Stomach smooth muscle (tissue), 2 donors: ENCODE results near the gene IL17RE.
A peak's percentile ranks its signal among the peaks of the same experiment; 100 is the strongest.
"Not testable (repeated sequence)": the region's sequence is repeated elsewhere in the genome, so short reads cannot be mapped to it uniquely, and the experiment has no call there.

Source experiments
- H3K27ac ChIP-seq: one replicate; pipeline ENCODE4 v1.7.0; 2013; ENCODE audit warnings: mild to moderate bottlenecking, low read length, inconsistent platforms
- H3K27me3 ChIP-seq, 2 donors: one replicate each; pipeline ENCODE4 v1.7.0; 2013; ENCODE audit warnings: low read length in 2 of 2; ENCODE audit not compliant: insufficient read depth in 2 of 2, control insufficient read depth in 1 of 2
- H3K36me3 ChIP-seq, 2 donors: one replicate each; pipeline ENCODE4 v1.7.0; 2013; ENCODE audit warnings: low read length in 2 of 2; ENCODE audit not compliant: control insufficient read depth in 2 of 2, insufficient read depth in 2 of 2
- H3K4me1 ChIP-seq: one replicate; pipeline ENCODE4 v1.7.0; 2013; ENCODE audit warnings: low read length; ENCODE audit not compliant: control insufficient read depth, insufficient read depth
- H3K4me3 ChIP-seq, 2 donors: one replicate each; pipeline ENCODE4 v1.7.0; 2013; ENCODE audit warnings: low read length in 2 of 2
- H3K9ac ChIP-seq, 2 donors: one replicate each; pipeline ENCODE4 v1.7.0; 2013; ENCODE audit warnings: low read length in 2 of 2, mild to moderate bottlenecking in 1 of 2
- H3K9me3 ChIP-seq, 2 donors: one replicate each; pipeline ENCODE4 v1.7.0; 2013; ENCODE audit warnings: low read length in 2 of 2; ENCODE audit not compliant: control insufficient read depth in 2 of 2
- donor health status: healthy.
- donor health status: Pancreatic carcinoma.

The IL17RE gene, protein sequence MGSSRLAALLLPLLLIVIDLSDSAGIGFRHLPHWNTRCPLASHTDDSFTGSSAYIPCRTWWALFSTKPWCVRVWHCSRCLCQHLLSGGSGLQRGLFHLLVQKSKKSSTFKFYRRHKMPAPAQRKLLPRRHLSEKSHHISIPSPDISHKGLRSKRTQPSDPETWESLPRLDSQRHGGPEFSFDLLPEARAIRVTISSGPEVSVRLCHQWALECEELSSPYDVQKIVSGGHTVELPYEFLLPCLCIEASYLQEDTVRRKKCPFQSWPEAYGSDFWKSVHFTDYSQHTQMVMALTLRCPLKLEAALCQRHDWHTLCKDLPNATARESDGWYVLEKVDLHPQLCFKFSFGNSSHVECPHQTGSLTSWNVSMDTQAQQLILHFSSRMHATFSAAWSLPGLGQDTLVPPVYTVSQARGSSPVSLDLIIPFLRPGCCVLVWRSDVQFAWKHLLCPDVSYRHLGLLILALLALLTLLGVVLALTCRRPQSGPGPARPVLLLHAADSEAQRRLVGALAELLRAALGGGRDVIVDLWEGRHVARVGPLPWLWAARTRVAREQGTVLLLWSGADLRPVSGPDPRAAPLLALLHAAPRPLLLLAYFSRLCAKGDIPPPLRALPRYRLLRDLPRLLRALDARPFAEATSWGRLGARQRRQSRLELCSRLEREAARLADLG

GRCh38 chr3:9902372-9903237, at the start of gene IL17RE:
Gene IL17RE (plus strand): TSS chr3:9902848. CDS start chr3:9902933, 85 bp downstream.
- Histone ChIP-seq H3K4me1 (peaks cover 19% of the 10 kb centered on the region), H3K9me3 (no peaks in the 10 kb centered on the region), H3K27me3 (no peaks in the 10 kb centered on the region), H3K27ac (no peak within 1 kb of the TSS), H3K36me3 (no peaks in the 10 kb centered on the region), H3K4me3 (peak within 1 kb of the TSS in 1 of 2 donors; percentile 49), H3K9ac (peak within 1 kb of the TSS in 1 of 2 donors; percentile 29)

DNA sequence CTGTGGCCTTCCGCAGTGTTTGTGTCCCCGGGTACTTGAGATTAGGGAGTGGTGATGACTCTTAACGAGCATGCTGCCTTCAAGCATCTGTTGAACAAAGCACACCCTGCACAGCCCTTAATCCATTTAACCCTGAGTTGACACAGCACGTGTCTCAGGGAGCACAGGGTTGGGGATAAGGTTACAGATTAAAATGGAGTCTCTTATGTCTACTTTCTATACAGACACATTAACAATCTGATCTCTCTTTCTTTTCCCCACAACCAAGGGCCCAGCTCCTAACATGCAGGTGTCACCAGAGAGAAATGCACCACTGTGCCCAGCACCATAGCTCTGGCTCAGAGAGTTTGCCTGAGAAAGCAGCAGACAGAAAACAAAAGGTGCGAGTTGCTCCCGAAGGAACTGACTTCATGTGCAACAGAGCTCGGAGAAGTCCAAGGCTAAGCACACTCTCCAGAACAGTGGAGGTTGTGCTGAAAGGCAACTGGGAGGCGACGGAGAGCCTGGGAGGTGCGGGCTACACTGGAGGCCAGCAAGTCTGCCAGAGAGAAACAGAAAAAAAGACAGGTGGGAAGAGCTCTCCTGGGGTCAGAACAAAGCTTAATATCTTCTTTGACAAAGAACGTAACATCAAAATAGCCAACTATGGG, 48.2 kb upstream of the IL17RE start:
- not testable (repeated sequence) for H3K27ac ChIP-seq, H3K4me1 ChIP-seq, H3K4me3 ChIP-seq, H3K36me3 ChIP-seq, H3K27me3 ChIP-seq, H3K9ac ChIP-seq, H3K9me3 ChIP-seq

DNA sequence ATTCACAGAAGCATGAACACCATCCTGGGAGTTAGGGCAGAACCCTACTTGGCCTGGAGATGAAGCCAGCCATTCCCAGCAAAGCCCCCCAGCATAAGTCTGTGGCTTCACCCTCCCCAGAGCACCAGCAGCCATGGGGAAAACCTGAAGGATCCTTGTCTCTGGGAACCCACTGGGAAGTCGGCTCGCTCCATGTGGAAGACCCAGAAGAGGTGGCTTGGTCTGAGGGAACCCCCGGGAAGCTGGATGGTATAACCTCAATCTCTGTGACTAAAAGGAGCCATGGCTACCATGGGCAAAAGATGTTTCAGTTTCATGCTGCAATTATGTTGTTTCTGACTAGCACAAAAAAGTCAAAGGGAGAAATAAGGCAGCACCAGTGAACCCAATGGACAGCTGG, 47.1 kb upstream of the IL17RE start:
- Histone ChIP-seq H3K4me3 (no peak overlapping the region), H3K27ac (no peak overlapping the region)

GRCh38 chr3:9859530-9860025, 43.1 kb upstream of the IL17RE start:
- no peak overlapping the region for H3K27ac ChIP-seq
- H3K4me3 ChIP-seq = no peak overlapping the region
- H3K9ac ChIP-seq = no peak overlapping the region
- H3K9me3 ChIP-seq = no peaks in the 10 kb centered on the region
- no peaks in the 10 kb centered on the region for H3K27me3 ChIP-seq
- H3K4me1 ChIP-seq = peaks cover 13% of the 10 kb centered on the region
- H3K36me3 ChIP-seq = no peaks in the 10 kb centered on the region

More for the DNA sequence above, 47.1 kb upstream of the IL17RE start:
- Histone ChIP-seq H3K9me3 (no peaks in the 10 kb centered on the region), H3K4me1 (no peaks in the 10 kb centered on the region), H3K27me3 (no peaks in the 10 kb centered on the region), H3K36me3 (no peaks in the 10 kb centered on the region), H3K9ac (no peak overlapping the region)

DNA sequence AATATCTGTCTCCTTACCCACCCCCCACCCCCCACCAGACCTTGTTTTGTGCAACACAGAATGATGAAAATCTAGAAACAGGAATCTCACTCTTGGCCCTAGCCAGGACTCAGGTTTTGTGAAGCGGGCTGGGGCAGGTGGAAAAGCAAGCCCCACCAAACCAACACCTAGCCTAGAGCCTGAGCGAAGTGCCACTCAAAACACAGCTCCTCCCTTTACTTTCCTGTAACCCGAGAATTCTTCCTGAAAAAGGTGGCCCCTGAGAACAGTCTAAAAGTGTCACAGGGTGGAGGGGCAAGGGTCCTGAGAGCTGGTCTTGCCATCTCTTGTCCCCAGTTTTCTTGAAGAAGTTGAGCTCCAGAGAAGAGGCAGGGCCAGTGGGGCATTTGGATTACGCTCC, 41.4 kb upstream of the IL17RE start:
- Histone ChIP-seq H3K27ac (no peak overlapping the region), H3K9ac (no peak overlapping the region), H3K27me3 (no peaks in the 10 kb centered on the region), H3K9me3 (no peaks in the 10 kb centered on the region), H3K4me1 (peaks cover 22% of the 10 kb centered on the region), H3K36me3 (no peaks in the 10 kb centered on the region), H3K4me3 (no peak overlapping the region)

- H3K9me3 ChIP-seq = no peaks in the 10 kb centered on the region
- H3K4me1 ChIP-seq = peaks cover 26% of the 10 kb centered on the region
- no peak overlapping the region for H3K9ac ChIP-seq
- no peak overlapping the region for H3K4me3 ChIP-seq
- no peaks in the 10 kb centered on the region for H3K36me3 ChIP-seq
- H3K27me3 ChIP-seq = no peaks in the 10 kb centered on the region
- H3K27ac ChIP-seq = peak overlapping the region; percentile 49
These were observed 41.0 kb upstream of the IL17RE start for GRCh38 chr3:9861626-9862130.

GRCh38 chr3:9862391-9863057, 40.1 kb upstream of the IL17RE start:
- no peaks in the 10 kb centered on the region for H3K27me3 ChIP-seq
- no peaks in the 10 kb centered on the region for H3K9me3 ChIP-seq
- H3K36me3 ChIP-seq = no peaks in the 10 kb centered on the region
- H3K4me1 ChIP-seq = peaks cover 31% of the 10 kb centered on the region
- H3K4me3 ChIP-seq = peak overlapping the region; percentile 19 to 47
- H3K27ac ChIP-seq = peak overlapping the region; percentile 49
- H3K9ac ChIP-seq = no peak overlapping the region

GRCh38 chr3:9863058-9863772, 39.4 kb upstream of the IL17RE start:
- Histone ChIP-seq H3K36me3 (no peaks in the 10 kb centered on the region), H3K9ac (peak overlapping the region in 1 of 2 donors; percentile 13), H3K4me3 (peak overlapping the region; percentile 19 to 47), H3K9me3 (no peaks in the 10 kb centered on the region), H3K4me1 (peaks cover 31% of the 10 kb centered on the region), H3K27me3 (no peaks in the 10 kb centered on the region), H3K27ac (no peak overlapping the region)

GRCh38 chr3:9864200-9864927, 38.3 kb upstream of the IL17RE start:
- H3K9ac ChIP-seq = peak overlapping the region; percentile 51 to 55
- H3K27ac ChIP-seq = peak overlapping the region; percentile 80
- peak overlapping the region; percentile 29 to 35 for H3K4me3 ChIP-seq

More at GRCh38 chr3:9864200-9864927, 38.3 kb upstream of the IL17RE start:
- no peaks in the 10 kb centered on the region for H3K9me3 ChIP-seq
- no peaks in the 10 kb centered on the region for H3K27me3 ChIP-seq
- peaks cover 31% of the 10 kb centered on the region for H3K4me1 ChIP-seq
- H3K36me3 ChIP-seq = no peaks in the 10 kb centered on the region
